H9 (cell line): ENCODE data around the gene FAM53B. TPM values are rescaled to one million over a fixed set of nuclear protein-coding genes. Genes with fewer than 3 reads are reported as not detected.
A peak's percentile ranks its signal among the peaks of the same experiment; 100 is the strongest.

Experiments used
- DNase-seq: peaks from one replicate; pipeline ENCODE4 v3.0.0-alpha.2; 2017
- H2AFZ ChIP-seq: one replicate; pipeline ENCODE4 v1.6.1; 2013; ENCODE audit warnings: mild to moderate bottlenecking, low read length, control low read depth, moderate library complexity
- H2AK5ac ChIP-seq: 2 replicates; pipeline ENCODE4 v1.6.1; 2013; ENCODE audit warnings: low read length, control low read depth, mixed read lengths; ENCODE audit not compliant: insufficient read length
- H2BK120ac ChIP-seq: one replicate; pipeline ENCODE4 v1.6.1; 2013; ENCODE audit warnings: low read depth, mild to moderate bottlenecking, low read length, control low read depth, inconsistent platforms; ENCODE audit not compliant: poor library complexity, severe bottlenecking
- H2BK12ac ChIP-seq: 2 replicates; pipeline ENCODE4 v1.6.1; 2013; ENCODE audit warnings: low read length, control low read depth, mixed read lengths, low read depth; ENCODE audit not compliant: insufficient read length
- H2BK15ac ChIP-seq: 2 replicates; pipeline ENCODE4 v1.6.1; 2013; ENCODE audit warnings: low read depth, low read length, control low read depth
- H2BK20ac ChIP-seq: one replicate; pipeline ENCODE4 v1.6.1; 2013; ENCODE audit warnings: low read depth, mild to moderate bottlenecking, low read length, control low read depth, inconsistent platforms; ENCODE audit not compliant: poor library complexity, severe bottlenecking
- H2BK5ac ChIP-seq: 2 replicates; pipeline ENCODE4 v1.6.1; 2013; ENCODE audit warnings: low read length, control low read depth, mixed read lengths; ENCODE audit not compliant: insufficient read length
- H3K14ac ChIP-seq: 2 replicates; pipeline ENCODE4 v1.6.1; 2013; ENCODE audit warnings: low read length, control low read depth; ENCODE audit not compliant: insufficient read depth
- H3K18ac ChIP-seq: 2 replicates; pipeline ENCODE4 v1.6.1; 2013; ENCODE audit warnings: low read depth, mild to moderate bottlenecking, mixed read lengths, low read length, control low read depth; ENCODE audit not compliant: insufficient read length
- H3K23ac ChIP-seq: 2 replicates; pipeline ENCODE4 v1.6.1; 2013; ENCODE audit warnings: low read length, control low read depth, mixed read lengths, low read depth; ENCODE audit not compliant: insufficient read length
- H3K23me2 ChIP-seq: 2 replicates; pipeline ENCODE4 v1.6.1; 2013; ENCODE audit warnings: low read depth, mild to moderate bottlenecking, mixed read lengths, low read length, control low read depth; ENCODE audit not compliant: insufficient read length, poor library complexity, severe bottlenecking
- H3K27ac ChIP-seq: 2 replicates; pipeline ENCODE4 v1.5.1; 2013; ENCODE audit warnings: low read length, control low read depth, mixed read lengths, low read depth; ENCODE audit not compliant: insufficient read length
- H3K27me3 ChIP-seq: 2 replicates; pipeline ENCODE4 v1.6.1; 2013; ENCODE audit warnings: low read length, control low read depth, inconsistent platforms; ENCODE audit not compliant: insufficient read depth
- H3K4ac ChIP-seq: 2 replicates; pipeline ENCODE4 v1.6.1; 2013; ENCODE audit warnings: low read depth, mild to moderate bottlenecking, control low read depth, inconsistent platforms, low read length, moderate library complexity
- H3K4me1 ChIP-seq: 2 replicates; pipeline ENCODE4 v1.6.1; 2013; ENCODE audit warnings: low read length, control low read depth, inconsistent platforms; ENCODE audit not compliant: insufficient read depth
- H3K4me2 ChIP-seq: 2 replicates; pipeline ENCODE4 v1.6.1; 2013; ENCODE audit warnings: low read length, control low read depth, mixed read lengths; ENCODE audit not compliant: insufficient read length, insufficient read depth
- H3K56ac ChIP-seq: 2 replicates; pipeline ENCODE4 v1.6.1; 2013; ENCODE audit warnings: low read depth, mild to moderate bottlenecking, mixed read lengths, low read length, control low read depth; ENCODE audit not compliant: insufficient read length
- H3K79me1 ChIP-seq: 2 replicates; pipeline ENCODE4 v1.6.1; 2013; ENCODE audit warnings: low read depth, mild to moderate bottlenecking, moderate library complexity, low read length, control low read depth, inconsistent platforms; ENCODE audit not compliant: insufficient read depth, poor library complexity, severe bottlenecking
- H3K79me2 ChIP-seq: 2 replicates; pipeline ENCODE4 v1.6.1; 2013; ENCODE audit warnings: low read length, control low read depth, inconsistent platforms; ENCODE audit not compliant: insufficient read depth
- H3K9ac ChIP-seq: 2 replicates; pipeline ENCODE4 v1.6.1; 2013; ENCODE audit warnings: low read length, control low read depth, mixed read lengths; ENCODE audit not compliant: insufficient read length; ENCODE audit errors: extremely low read depth
- H3K9me3 ChIP-seq: one replicate; pipeline ENCODE4 v1.6.1; 2013; ENCODE audit warnings: low read depth, low read length, inconsistent platforms; ENCODE audit not compliant: control insufficient read depth
- H3T11ph ChIP-seq: one replicate; pipeline ENCODE4 v1.6.1; 2013; ENCODE audit warnings: mild to moderate bottlenecking, low read length, control low read depth, inconsistent platforms
- H4K20me1 ChIP-seq: one replicate; pipeline ENCODE4 v1.6.1; 2013; ENCODE audit not compliant: control insufficient read depth, insufficient read length, insufficient read depth
- H4K5ac ChIP-seq: 2 replicates; pipeline ENCODE4 v1.6.1; 2013; ENCODE audit warnings: low read depth, mild to moderate bottlenecking, mixed read lengths, low read length, control low read depth; ENCODE audit not compliant: insufficient read length
- H4K8ac ChIP-seq: replicated peaks from 2 replicates; pipeline ENCODE4 v1.6.1; 2013; ENCODE audit warnings: low read length, control low read depth, mixed read lengths, low read depth; ENCODE audit not compliant: insufficient read length
- H4K91ac ChIP-seq: 2 replicates; pipeline ENCODE4 v1.6.1; 2013; ENCODE audit warnings: low read depth, mild to moderate bottlenecking, moderate library complexity, mixed read lengths, low read length, control low read depth; ENCODE audit not compliant: insufficient read length
- H3K27ac Mint-ChIP-seq, 3 experiments: 2 replicates in 2 of 3; 3 replicates in 1 of 3; pipeline ENCODE4 v1.8.0; 2020 to 2021; ENCODE audit warnings: mixed read lengths in 3 of 3, mild to moderate bottlenecking in 1 of 3, moderate library complexity in 1 of 3
- H3K27me3 Mint-ChIP-seq: 2 replicates; pipeline ENCODE4 v1.8.0; 2021; ENCODE audit warnings: low read depth, mild to moderate bottlenecking, moderate library complexity, mixed read lengths
- H3K36me3 Mint-ChIP-seq, 3 experiments: 2 replicates in 2 of 3; 3 replicates in 1 of 3; pipeline ENCODE4 v1.8.0; 2020 to 2021; ENCODE audit warnings: low read depth in 3 of 3, mixed read lengths in 3 of 3; ENCODE audit not compliant: insufficient read depth in 1 of 3
- H3K4me1 Mint-ChIP-seq, 2 experiments: 2 replicates each; pipeline ENCODE4 v1.8.0; 2020; ENCODE audit warnings: mixed read lengths in 2 of 2
- H3K4me3 Mint-ChIP-seq, 2 experiments: 2 replicates in 1 of 2; 3 replicates in 1 of 2; pipeline ENCODE4 v1.8.0; 2020 to 2021; ENCODE audit warnings: mild to moderate bottlenecking in 2 of 2, mixed read lengths in 2 of 2, moderate library complexity in 1 of 2
- H3K9me3 Mint-ChIP-seq, 2 experiments: 2 replicates in 1 of 2; 3 replicates in 1 of 2; pipeline ENCODE4 v1.8.0; 2020; ENCODE audit warnings: mild to moderate bottlenecking in 2 of 2, mixed read lengths in 2 of 2, moderate library complexity in 1 of 2
- CTCF ChIP-seq: fragments of 200-600 bp; sonication (generic); conservative IDR thresholded peaks from 3 replicates; pipeline ENCODE4 v1.8.0; 2021; ENCODE audit warnings: antibody characterized with exemption, mild to moderate bottlenecking
- WGBS: extraction: QIAGEN DNeasy Blood & Tissue Kit; methylation state at CpG from one replicate; pipeline ENCODE4 v1.1.7; 2013; ENCODE audit warnings: missing lambda C conversion rate, low lambda C conversion rate, mixed read lengths; ENCODE audit not compliant: insufficient read length; ENCODE audit errors: extremely low coverage; 5-methylcytosine and 5-hydroxymethylcytosine counted together
- total RNA-seq: library from RNA; stranded (reverse); gene quantifications from 2 replicates; pipeline ENCODE4 v1.2.1, GENCODE V29; 2021

Gene FAM53B
- total RNA-seq, 1 experiment from 2014 or later = 11.5 TPM

- Histone ChIP-seq H3K23ac (no peak overlapping the region), H2BK5ac (no peak overlapping the region), H3K4me2 (no peak overlapping the region), H3K18ac (no peak overlapping the region), H3K23me2 (no peaks in the 10 kb centered on the region), H4K91ac (no peak overlapping the region), H2AFZ (no peak overlapping the region), H2BK120ac (no peak overlapping the region), H4K5ac (no peak overlapping the region), H3K56ac (no peak overlapping the region), H3K9ac (no peak overlapping the region), H2BK12ac (no peak overlapping the region), H2AK5ac (no peak overlapping the region), H2BK20ac (no peak overlapping the region), H3K14ac (no peak overlapping the region), H3T11ph (no peak overlapping the region), H4K8ac (no peak overlapping the region), H3K27me3 (no peaks in the 10 kb centered on the region), H4K20me1 (no peaks in the 10 kb centered on the region), H3K27ac (no peak overlapping the region), H3K4ac (no peak overlapping the region), H3K9me3 (no peaks in the 10 kb centered on the region), H2BK15ac (no peak overlapping the region), H3K4me1 (no peaks in the 10 kb centered on the region), H3K79me1 (no peaks in the 10 kb centered on the region), H3K79me2 (no peaks in the 10 kb centered on the region)
- peaks cover 20 to 38% of the 10 kb centered on the region in 2 experiments for H3K4me1 Mint-ChIP-seq
- no peak for TF ChIP-seq CTCF
- H3K9me3 Mint-ChIP-seq = no peaks in the 10 kb centered on the region
- H3K27ac Mint-ChIP-seq = peak overlapping the region in 2 of 3 experiments; percentile 23 to 81; a peak in 3 of 7 replicates
- WGBS = no CpG with 5 or more reads among the region's 13 CpGs
- no peak overlapping the region for H3K4me3 Mint-ChIP-seq
- H3K36me3 Mint-ChIP-seq = no peaks in the 10 kb centered on the region; a peak in 1 of 7 replicates
- H3K27me3 Mint-ChIP-seq = no peaks in the 10 kb centered on the region
- DNase-seq = no peak
Observed at GRCh38 chr10:124670849-124671248, 73.3 kb downstream of the FAM53B start.
